Endothelial cell of umbilical vein (primary cell): ENCODE results near the gene CCL13. TPM values are rescaled to one million over a fixed set of nuclear protein-coding genes. Genes with fewer than 3 reads are reported as not detected.

Experiments
- BruUV-seq: library from RNA; stranded (reverse); fragments of 400-500 nt; replicated peaks from 2 replicates; lab custom pipeline; 2021; lab: Mats Ljungman, UMichigan
- CTCF ChIA-PET: fragments of 300-600, 350-600 bp; sonication (Branson Sonifier 250); formaldehyde crosslinking; loops from one replicate; lab custom pipeline; 2021; ENCODE audit warnings: antibody characterized with exemption, inconsistent platforms; lab: Charles Lee
- POLR2A ChIA-PET: fragments of 300-600, 350-600 bp; sonication (Branson Sonifier 250); formaldehyde crosslinking; loops from one replicate; lab custom pipeline; 2021; ENCODE audit warnings: antibody characterized with exemption, inconsistent platforms; lab: Charles Lee
- DNase-seq: peaks from one replicate; pipeline ENCODE4 v3.0.0-alpha.2; 2011; ENCODE audit warnings: low read depth, low spot score
- FAIRE-seq: peaks from 2 replicates; lab custom pipeline; 2011; peaks lifted over from hg19 to GRCh38; lab: Jason Lieb, UNC
- H2AFZ ChIP-seq: 2 replicates; pipeline ENCODE4 v1.6.0; 2012; ENCODE audit warnings: low read depth, low read length, control low read depth, inconsistent platforms
- H3K27ac ChIP-seq: 2 replicates; pipeline ENCODE4 v1.5.1; 2011; ENCODE audit warnings: low read depth, mild to moderate bottlenecking, control low read depth, low read length, moderate library complexity; ENCODE audit not compliant: insufficient read depth
- H3K27me3 ChIP-seq, 2 experiments: 2 replicates each; pipeline versions ENCODE4 v1.6.0 to v1.6.1; 2011; ENCODE audit warnings: low read length in 2 of 2, mixed read lengths in 1 of 2; ENCODE audit not compliant: control insufficient read depth in 2 of 2, insufficient read depth in 2 of 2
- H3K36me3 ChIP-seq, 2 experiments: 2 replicates in 1 of 2; 3 replicates in 1 of 2; pipeline ENCODE4 v1.5.1; 2011; ENCODE audit warnings: low read length in 2 of 2, mild to moderate bottlenecking in 1 of 2, moderate library complexity in 1 of 2; ENCODE audit not compliant: control insufficient read depth in 2 of 2, insufficient read depth in 2 of 2; ENCODE audit errors: extremely low read depth in 1 of 2
- H3K4me1 ChIP-seq: 3 replicates; pipeline ENCODE4 v1.5.1; 2011; ENCODE audit warnings: mild to moderate bottlenecking, low read length; ENCODE audit not compliant: control insufficient read depth, insufficient read depth; ENCODE audit errors: extremely low read depth
- H3K4me2 ChIP-seq: 2 replicates; pipeline ENCODE4 v1.6.1; 2011; ENCODE audit warnings: low read length, control low read depth, mixed read lengths; ENCODE audit not compliant: insufficient read depth
- H3K4me3 ChIP-seq, 3 experiments: fragments of 200-600 bp in 1 of 3; sonication (generic), shearing (Covaris generic) in 1 of 3; replicated peaks in 1 of 3; 2 replicates each; pipeline ENCODE4 v1.5.1; 2011 to 2016; ENCODE audit warnings: control low read depth in 3 of 3, low read length in 3 of 3, mild to moderate bottlenecking in 2 of 3, inconsistent platforms in 1 of 3, low read depth in 1 of 3, moderate library complexity in 1 of 3; ENCODE audit not compliant: insufficient read depth in 1 of 3
- H3K79me2 ChIP-seq: 2 replicates; pipeline ENCODE4 v1.6.0; 2012; ENCODE audit warnings: low read length, inconsistent platforms; ENCODE audit not compliant: control insufficient read depth, insufficient read depth
- H3K9ac ChIP-seq: replicated peaks from 2 replicates; pipeline ENCODE3; 2011; ENCODE audit warnings: low read length, control low read depth; ENCODE audit not compliant: insufficient read depth; ENCODE audit errors: extremely low read depth
- H3K9me1 ChIP-seq: replicated peaks from 3 replicates; pipeline ENCODE4 v1.6.0; 2011; ENCODE audit warnings: mild to moderate bottlenecking, low read length; ENCODE audit not compliant: control insufficient read depth, insufficient read depth; ENCODE audit errors: extremely low read depth
- H3K9me3 ChIP-seq: replicated peaks from 2 replicates; pipeline ENCODE4 v1.5.1; 2012; ENCODE audit warnings: low read length, inconsistent platforms; ENCODE audit not compliant: control insufficient read depth, insufficient read depth
- H4K20me1 ChIP-seq: replicated peaks from 2 replicates; pipeline ENCODE3; 2011; ENCODE audit warnings: mild to moderate bottlenecking, low read length; ENCODE audit not compliant: control insufficient read depth, insufficient read depth; ENCODE audit errors: extremely low read depth
- CTCF ChIP-seq, 2 donors: IDR thresholded peaks; 1 replicate in 1 of 2; 2 replicates in 1 of 2; pipeline ENCODE4 v1.5.1; 2011; ENCODE audit warnings: low read length in 2 of 2, mild to moderate bottlenecking in 2 of 2, moderate library complexity in 2 of 2, control low read depth in 1 of 2, inconsistent platforms in 1 of 2, low read depth in 1 of 2; ENCODE audit not compliant: insufficient read depth in 1 of 2; ENCODE audit errors: extremely low read depth in 1 of 2
- EZH2 ChIP-seq: IDR thresholded peaks from 2 replicates; pipeline ENCODE4 v1.6.1; 2012; ENCODE audit warnings: borderline replicate concordance, low read depth, mild to moderate bottlenecking, moderate library complexity, low read length, inconsistent platforms; ENCODE audit not compliant: severe bottlenecking
- FOS ChIP-seq: IDR thresholded peaks from 2 replicates; pipeline ENCODE4 v1.6.1; 2011; ENCODE audit warnings: mild to moderate bottlenecking, low read length, moderate library complexity, borderline replicate concordance; ENCODE audit not compliant: insufficient read depth
- GATA2 ChIP-seq: IDR thresholded peaks from 2 replicates; pipeline ENCODE4 v1.7.0; 2011; ENCODE audit warnings: low read depth, mild to moderate bottlenecking, moderate library complexity, mixed read lengths, low read length; ENCODE audit not compliant: insufficient read length, insufficient read depth
- JUN ChIP-seq: IDR thresholded peaks from 2 replicates; pipeline ENCODE4 v1.6.1; 2011; ENCODE audit warnings: borderline replicate concordance, low read depth; ENCODE audit not compliant: insufficient read length, insufficient read depth
- MYC ChIP-seq: IDR thresholded peaks from one replicate; pipeline ENCODE4 v1.6.1; 2011; ENCODE audit warnings: mild to moderate bottlenecking, low read depth, low read length
- POLR2A ChIP-seq: IDR thresholded peaks from 2 replicates; pipeline ENCODE4 v1.6.1; 2012; ENCODE audit warnings: low read depth, mild to moderate bottlenecking, control low read depth, low read length
- POLR2AphosphoS5 ChIP-seq: IDR thresholded peaks from 2 replicates; pipeline ENCODE4 v1.6.1; 2012; ENCODE audit warnings: low read depth, mild to moderate bottlenecking, control low read depth, low read length, moderate library complexity; ENCODE audit not compliant: insufficient read depth
- dilution Hi-C: fragments of 300-500 bp; cut with MboI; formaldehyde crosslinking; loops from one replicate; pipeline ENCODE4 v1.15.0; 2019; ENCODE audit warnings: low sequenced_read_pairs; ENCODE audit not compliant: extremely low pct_ligation_motif_present
- intact Hi-C: fragments of 100-400 bp; cut with micrococcal nuclease; formaldehyde crosslinking; loops from one replicate; pipeline ENCODE4 v1.10.0; 2022
- polyA plus RNA-seq, 4 experiments: library from polyadenylated mRNA; depleted of rRNA in 3 of 4; stranded (reverse) in 3 of 4; unstranded in 1 of 4; fragments of >200 nt; gene quantifications; 2 replicates each; pipeline versions ENCODE4 v1.2.1 to v1.2.3, GENCODE V29; 2011 to 2012; ENCODE audit warnings: missing spikeins in 1 of 4
- total RNA-seq: library from RNA; stranded (reverse); gene quantifications from 2 replicates; pipeline ENCODE4 v1.2.3, GENCODE V29; 2021
- TF ChIP-seq, protein P1 (sequence below): IDR thresholded peaks from 2 replicates; pipeline ENCODE4 v1.6.1; 2011; ENCODE audit not compliant: insufficient read depth, insufficient read length

Gene CCL13
- total and polyA plus RNA-seq, 2 donors (not counting 3 experiments of a cell fraction or from before 2014, with no cell fraction given), result not detected

- Histone ChIP-seq H3K9me1 (no peaks in the 10 kb centered on the region), H4K20me1 (no peaks in the 10 kb centered on the region)
Observed at GRCh38 chr17:34367486-34368195, 11.4 kb downstream of the CCL13 start.

More at GRCh38 chr17:34367486-34368195, 11.4 kb downstream of the CCL13 start:
- DNase-seq (no peak), FAIRE-seq (no peak)
- CTCF ChIA-PET, result interaction anchor here (0.8 to 2.6 kb wide), 9 partner anchors 9 to 196 kb away, joined by 3 to 8 read pairs (median 4); no protein-coding TSS in a partner anchor
- POLR2A ChIA-PET, result no interaction called here
- TF ChIP-seq MYC (no peak), CTCF (IDR thresholded peaks at IDR 0.05; ENCODE audit: extremely low read depth in 1 of 2, insufficient read depth in 1 of 2, low read depth in 1 of 2, low read length in 2 of 2) (no peak), POLR2A (no peak), FOS (no peak), JUN (no peak), EZH2 (no peak), GATA2 (no peak), POLR2AphosphoS5 (no peak)
- TF ChIP-seq, protein P1, sequence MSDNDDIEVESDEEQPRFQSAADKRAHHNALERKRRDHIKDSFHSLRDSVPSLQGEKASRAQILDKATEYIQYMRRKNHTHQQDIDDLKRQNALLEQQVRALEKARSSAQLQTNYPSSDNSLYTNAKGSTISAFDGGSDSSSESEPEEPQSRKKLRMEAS, result no peak
- intact Hi-C loops (no loop called here), dilution Hi-C loops (no loop called here)
- Histone ChIP-seq H3K9me3 (no peaks in the 10 kb centered on the region), H2AFZ (no peak overlapping the region), H3K27ac (no peak overlapping the region), H3K27me3 (no peaks in the 10 kb centered on the region), H3K36me3 (no peaks in the 10 kb centered on the region), H3K9ac (no peak overlapping the region), H3K79me2 (no peaks in the 10 kb centered on the region), H3K4me3 (no peak overlapping the region), H3K4me2 (no peak overlapping the region), H3K4me1 (peaks cover 8% of the 10 kb centered on the region)
- BruUV-seq, result no TSS peak
